ENCODE data around the gene GALNT3.

The GALNT3 gene

GRCh38 chr2:165778653-165779451 is 15.2 kb downstream of the GALNT3 start:
- H3K4me3 ChIP-seq (ENCODE audit: low read depth in 1 of 2, low read length in 2 of 2): no peak overlapping the region

GRCh38 chr2:165778187-165778556 is 15.9 kb downstream of the GALNT3 start:
- H3K9ac ChIP-seq (ENCODE audit: low read depth in 1 of 2, low read length in 2 of 2): no peak overlapping the region
- H3K4me3 ChIP-seq (ENCODE audit: low read depth in 1 of 2, low read length in 2 of 2): no peak overlapping the region
- H3K27me3 ChIP-seq (ENCODE audit: control insufficient read depth in 1 of 2, insufficient read depth in 2 of 2, low read length in 2 of 2): no peaks in the 10 kb centered on the region
- H3K9me3 ChIP-seq (ENCODE audit: control insufficient read depth in 1 of 2, low read length in 2 of 2): peaks cover 0 to 6% of the 10 kb centered on the region in 2 donors
- H3K4me1 ChIP-seq (ENCODE audit: control insufficient read depth in 1 of 2, insufficient read depth in 2 of 2, low read length in 2 of 2): peaks cover 6 to 34% of the 10 kb centered on the region in 2 donors
- H3K27ac ChIP-seq (ENCODE audit: low read depth, low read length): no peak overlapping the region
- H3K36me3 ChIP-seq (ENCODE audit: control insufficient read depth in 1 of 2, insufficient read depth in 2 of 2, low read length in 2 of 2): no peaks in the 10 kb centered on the region

More at GRCh38 chr2:165778653-165779451, 15.2 kb downstream of the GALNT3 start:
- peaks cover 0 to 6% of the 10 kb centered on the region in 2 donors for H3K9me3 ChIP-seq (ENCODE audit: control insufficient read depth in 1 of 2, low read length in 2 of 2)
- H3K9ac ChIP-seq (ENCODE audit: low read depth in 1 of 2, low read length in 2 of 2): no peak overlapping the region
- peaks cover 6 to 29% of the 10 kb centered on the region in 2 donors for H3K4me1 ChIP-seq (ENCODE audit: control insufficient read depth in 1 of 2, insufficient read depth in 2 of 2, low read length in 2 of 2)
- no peaks in the 10 kb centered on the region for H3K27me3 ChIP-seq (ENCODE audit: control insufficient read depth in 1 of 2, insufficient read depth in 2 of 2, low read length in 2 of 2)
- H3K36me3 ChIP-seq (ENCODE audit: control insufficient read depth in 1 of 2, insufficient read depth in 2 of 2, low read length in 2 of 2): no peaks in the 10 kb centered on the region
- no peak overlapping the region for H3K27ac ChIP-seq (ENCODE audit: low read depth, low read length)

GRCh38 chr2:165777522-165778186 is 16.4 kb downstream of the GALNT3 start:
- Histone ChIP-seq H3K36me3 (ENCODE audit: control insufficient read depth in 1 of 2, insufficient read depth in 2 of 2, low read length in 2 of 2) (no peaks in the 10 kb centered on the region), H3K9me3 (ENCODE audit: control insufficient read depth in 1 of 2, low read length in 2 of 2) (peaks cover 0 to 6% of the 10 kb centered on the region in 2 donors), H3K27ac (ENCODE audit: low read depth, low read length) (no peak overlapping the region), H3K4me1 (ENCODE audit: control insufficient read depth in 1 of 2, insufficient read depth in 2 of 2, low read length in 2 of 2) (peaks cover 6 to 34% of the 10 kb centered on the region in 2 donors), H3K9ac (ENCODE audit: low read depth in 1 of 2, low read length in 2 of 2) (no peak overlapping the region), H3K27me3 (ENCODE audit: control insufficient read depth in 1 of 2, insufficient read depth in 2 of 2, low read length in 2 of 2) (no peaks in the 10 kb centered on the region), H3K4me3 (ENCODE audit: low read depth in 1 of 2, low read length in 2 of 2) (no peak overlapping the region)

GRCh38 chr2:165776796-165777195 is 17.3 kb downstream of the GALNT3 start:
- no peak overlapping the region for H3K27ac ChIP-seq (ENCODE audit: low read depth, low read length)

DNA sequence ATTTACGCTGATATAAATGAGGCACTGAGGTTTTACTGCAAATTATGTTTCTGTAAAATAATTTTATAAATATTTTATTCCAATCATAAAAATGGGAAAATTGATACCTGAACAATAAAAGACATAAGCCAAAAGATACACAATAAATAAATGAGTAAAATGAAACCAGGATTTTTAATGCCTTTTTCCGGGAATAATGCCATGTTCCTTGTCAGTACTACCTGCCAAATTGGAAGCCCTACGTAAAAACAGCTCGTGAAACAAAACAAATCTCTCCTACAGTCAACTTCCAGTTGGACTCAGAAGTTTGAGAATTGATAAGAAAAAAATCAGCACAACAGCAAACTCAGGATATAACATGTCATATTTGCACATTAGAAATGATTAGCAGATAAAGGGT is 18.0 kb downstream of the GALNT3 start:
- no peaks in the 10 kb centered on the region for H3K36me3 ChIP-seq (ENCODE audit: control insufficient read depth in 1 of 2, insufficient read depth in 2 of 2, low read length in 2 of 2)
- no peak overlapping the region for H3K9ac ChIP-seq (ENCODE audit: low read depth in 1 of 2, low read length in 2 of 2)
- peaks cover 6 to 34% of the 10 kb centered on the region in 2 donors for H3K4me1 ChIP-seq (ENCODE audit: control insufficient read depth in 1 of 2, insufficient read depth in 2 of 2, low read length in 2 of 2)
- H3K27ac ChIP-seq (ENCODE audit: low read depth, low read length): no peak overlapping the region
- no peak overlapping the region for H3K4me3 ChIP-seq (ENCODE audit: low read depth in 1 of 2, low read length in 2 of 2)
- H3K9me3 ChIP-seq (ENCODE audit: control insufficient read depth in 1 of 2, low read length in 2 of 2): peaks cover 0 to 6% of the 10 kb centered on the region in 2 donors
- no peaks in the 10 kb centered on the region for H3K27me3 ChIP-seq (ENCODE audit: control insufficient read depth in 1 of 2, insufficient read depth in 2 of 2, low read length in 2 of 2)

More at GRCh38 chr2:165776796-165777195, 17.3 kb downstream of the GALNT3 start:
- peaks cover 0 to 6% of the 10 kb centered on the region in 2 donors for H3K9me3 ChIP-seq (ENCODE audit: control insufficient read depth in 1 of 2, low read length in 2 of 2)
- no peaks in the 10 kb centered on the region for H3K36me3 ChIP-seq (ENCODE audit: control insufficient read depth in 1 of 2, insufficient read depth in 2 of 2, low read length in 2 of 2)
- peaks cover 6 to 34% of the 10 kb centered on the region in 2 donors for H3K4me1 ChIP-seq (ENCODE audit: control insufficient read depth in 1 of 2, insufficient read depth in 2 of 2, low read length in 2 of 2)
- H3K9ac ChIP-seq (ENCODE audit: low read depth in 1 of 2, low read length in 2 of 2): no peak overlapping the region
- H3K27me3 ChIP-seq (ENCODE audit: control insufficient read depth in 1 of 2, insufficient read depth in 2 of 2, low read length in 2 of 2): no peaks in the 10 kb centered on the region
- no peak overlapping the region for H3K4me3 ChIP-seq (ENCODE audit: low read depth in 1 of 2, low read length in 2 of 2)

DNA sequence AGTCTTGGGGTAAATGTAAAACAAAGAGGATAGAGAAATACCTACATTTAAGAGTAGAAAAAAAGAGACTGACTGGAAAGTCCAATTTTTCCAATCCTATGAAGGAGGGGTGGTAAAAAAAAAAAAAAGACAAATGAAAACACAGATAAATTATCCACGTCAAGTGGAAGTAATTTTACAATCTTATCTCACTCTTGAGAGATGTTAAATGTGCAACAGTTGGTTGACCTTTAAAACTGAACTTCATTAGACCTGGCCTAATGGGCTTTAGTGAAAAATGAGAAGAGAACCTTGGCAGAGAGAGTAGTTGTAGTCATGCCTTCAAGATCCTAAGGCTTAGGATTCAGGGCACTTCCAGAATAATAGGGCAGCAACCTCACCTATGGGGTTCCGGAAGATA is 20.4 kb downstream of the GALNT3 start:
- H3K27ac ChIP-seq (ENCODE audit: low read depth, low read length): no peak overlapping the region

GRCh38 chr2:165772183-165772582 is 21.9 kb downstream of the GALNT3 start:
- H3K9ac ChIP-seq (ENCODE audit: low read depth in 1 of 2, low read length in 2 of 2): no peak overlapping the region
- H3K27me3 ChIP-seq (ENCODE audit: control insufficient read depth in 1 of 2, insufficient read depth in 2 of 2, low read length in 2 of 2): no peaks in the 10 kb centered on the region
- H3K9me3 ChIP-seq (ENCODE audit: control insufficient read depth in 1 of 2, low read length in 2 of 2): no peaks in the 10 kb centered on the region
- H3K36me3 ChIP-seq (ENCODE audit: control insufficient read depth in 1 of 2, insufficient read depth in 2 of 2, low read length in 2 of 2): no peaks in the 10 kb centered on the region
- H3K4me3 ChIP-seq (ENCODE audit: low read depth in 1 of 2, low read length in 2 of 2): no peak overlapping the region
- peaks cover under 1 to 19% of the 10 kb centered on the region in 2 donors for H3K4me1 ChIP-seq (ENCODE audit: control insufficient read depth in 1 of 2, insufficient read depth in 2 of 2, low read length in 2 of 2)
- H3K27ac ChIP-seq (ENCODE audit: low read depth, low read length): no peak overlapping the region

More for the DNA sequence above, 20.4 kb downstream of the GALNT3 start:
- Histone ChIP-seq H3K36me3 (ENCODE audit: control insufficient read depth in 1 of 2, insufficient read depth in 2 of 2, low read length in 2 of 2) (no peaks in the 10 kb centered on the region), H3K4me3 (ENCODE audit: low read depth in 1 of 2, low read length in 2 of 2) (no peak overlapping the region), H3K27me3 (ENCODE audit: control insufficient read depth in 1 of 2, insufficient read depth in 2 of 2, low read length in 2 of 2) (no peaks in the 10 kb centered on the region), H3K9me3 (ENCODE audit: control insufficient read depth in 1 of 2, low read length in 2 of 2) (no peaks in the 10 kb centered on the region), H3K9ac (ENCODE audit: low read depth in 1 of 2, low read length in 2 of 2) (no peak overlapping the region), H3K4me1 (ENCODE audit: control insufficient read depth in 1 of 2, insufficient read depth in 2 of 2, low read length in 2 of 2) (peaks cover 6 to 31% of the 10 kb centered on the region in 2 donors)

DNA sequence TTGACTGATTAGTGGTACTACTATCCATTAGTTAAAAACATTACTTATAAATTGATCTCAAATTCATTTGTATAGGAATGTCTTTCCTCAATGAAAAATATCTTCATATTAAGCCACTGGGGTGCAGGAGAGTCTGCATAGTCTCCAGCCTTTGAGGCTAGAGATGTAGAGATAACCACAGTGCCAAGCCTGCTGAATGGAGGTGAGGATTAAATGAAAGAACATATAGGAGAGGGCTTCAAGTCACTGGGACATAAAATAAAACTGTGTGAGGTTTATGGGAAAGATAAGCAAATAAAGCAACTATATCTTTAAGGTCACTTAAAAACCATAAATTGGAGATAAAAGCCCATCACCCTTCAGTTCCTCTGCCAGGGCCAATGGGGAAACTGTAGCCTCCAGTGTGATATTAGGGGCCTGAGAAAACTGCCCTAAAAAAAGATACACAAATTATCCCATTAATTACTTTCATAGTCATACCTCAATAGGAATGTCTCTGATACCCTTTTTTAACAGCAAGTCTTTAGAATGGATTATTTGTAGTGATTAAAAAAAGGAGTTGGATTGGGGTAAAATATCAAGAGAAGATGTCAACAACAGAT is 27.6 kb downstream of the GALNT3 start:
- Histone ChIP-seq H3K9me3 (ENCODE audit: control insufficient read depth in 1 of 2, low read length in 2 of 2) (no peaks in the 10 kb centered on the region), H3K36me3 (ENCODE audit: control insufficient read depth in 1 of 2, insufficient read depth in 2 of 2, low read length in 2 of 2) (peaks cover 0 to 3% of the 10 kb centered on the region in 2 donors), H3K27ac (ENCODE audit: low read depth, low read length) (no peak overlapping the region), H3K4me1 (ENCODE audit: control insufficient read depth in 1 of 2, insufficient read depth in 2 of 2, low read length in 2 of 2) (no peaks in the 10 kb centered on the region), H3K9ac (ENCODE audit: low read depth in 1 of 2, low read length in 2 of 2) (no peak overlapping the region), H3K4me3 (ENCODE audit: low read depth in 1 of 2, low read length in 2 of 2) (no peak overlapping the region), H3K27me3 (ENCODE audit: control insufficient read depth in 1 of 2, insufficient read depth in 2 of 2, low read length in 2 of 2) (no peaks in the 10 kb centered on the region)

- no peaks in the 10 kb centered on the region for H3K27me3 ChIP-seq (ENCODE audit: control insufficient read depth in 1 of 2, insufficient read depth in 2 of 2, low read length in 2 of 2)
- H3K36me3 ChIP-seq (ENCODE audit: control insufficient read depth in 1 of 2, insufficient read depth in 2 of 2, low read length in 2 of 2): peaks cover 0 to 11% of the 10 kb centered on the region in 2 donors
- no peak overlapping the region for H3K27ac ChIP-seq (ENCODE audit: low read depth, low read length)
- no peak overlapping the region for H3K4me3 ChIP-seq (ENCODE audit: low read depth in 1 of 2, low read length in 2 of 2)
- peaks cover 0 to 3% of the 10 kb centered on the region in 2 donors for H3K4me1 ChIP-seq (ENCODE audit: control insufficient read depth in 1 of 2, insufficient read depth in 2 of 2, low read length in 2 of 2)
- no peak overlapping the region for H3K9ac ChIP-seq (ENCODE audit: low read depth in 1 of 2, low read length in 2 of 2)
- H3K9me3 ChIP-seq (ENCODE audit: control insufficient read depth in 1 of 2, low read length in 2 of 2): no peaks in the 10 kb centered on the region
These were observed 31.3 kb downstream of the GALNT3 start for GRCh38 chr2:165762723-165763122.
